Measurements from ENCODE around the gene C11orf58.

DNA sequence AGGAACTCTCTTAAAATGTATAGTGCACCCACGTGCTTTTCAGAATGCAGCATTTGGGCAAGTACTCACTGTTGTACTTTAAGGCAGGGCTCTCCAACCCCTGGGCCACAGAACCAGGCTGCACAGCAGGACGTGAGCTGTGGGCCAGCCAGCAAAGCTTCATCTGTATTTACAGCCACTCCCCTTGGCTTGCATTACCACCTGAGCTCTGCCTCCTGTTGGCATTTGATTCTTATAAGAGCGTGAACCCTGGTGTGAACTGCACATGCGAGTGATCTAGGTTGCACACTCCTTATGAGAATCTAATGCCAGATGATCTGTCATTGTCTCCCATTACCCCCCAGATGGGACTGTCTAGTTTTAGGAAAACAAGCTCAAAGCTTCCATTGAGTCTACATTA is 3.0 kb downstream of the C11orf58 start:
- TF ChIP-seq, protein P1, sequence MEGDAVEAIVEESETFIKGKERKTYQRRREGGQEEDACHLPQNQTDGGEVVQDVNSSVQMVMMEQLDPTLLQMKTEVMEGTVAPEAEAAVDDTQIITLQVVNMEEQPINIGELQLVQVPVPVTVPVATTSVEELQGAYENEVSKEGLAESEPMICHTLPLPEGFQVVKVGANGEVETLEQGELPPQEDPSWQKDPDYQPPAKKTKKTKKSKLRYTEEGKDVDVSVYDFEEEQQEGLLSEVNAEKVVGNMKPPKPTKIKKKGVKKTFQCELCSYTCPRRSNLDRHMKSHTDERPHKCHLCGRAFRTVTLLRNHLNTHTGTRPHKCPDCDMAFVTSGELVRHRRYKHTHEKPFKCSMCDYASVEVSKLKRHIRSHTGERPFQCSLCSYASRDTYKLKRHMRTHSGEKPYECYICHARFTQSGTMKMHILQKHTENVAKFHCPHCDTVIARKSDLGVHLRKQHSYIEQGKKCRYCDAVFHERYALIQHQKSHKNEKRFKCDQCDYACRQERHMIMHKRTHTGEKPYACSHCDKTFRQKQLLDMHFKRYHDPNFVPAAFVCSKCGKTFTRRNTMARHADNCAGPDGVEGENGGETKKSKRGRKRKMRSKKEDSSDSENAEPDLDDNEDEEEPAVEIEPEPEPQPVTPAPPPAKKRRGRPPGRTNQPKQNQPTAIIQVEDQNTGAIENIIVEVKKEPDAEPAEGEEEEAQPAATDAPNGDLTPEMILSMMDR (IDR thresholded peaks at IDR 0.05), result no peak
- TF ChIP-seq EZH2 (IDR thresholded peaks at IDR 0.05; ENCODE audit: borderline replicate concordance, insufficient read depth, low read depth, low read length, poor library complexity, severe bottlenecking), result no peak
